Measurements from ENCODE around the gene MIPOL1. TPM values are rescaled to one million over a fixed set of nuclear protein-coding genes. Genes with fewer than 3 reads are reported as not detected.

The MIPOL1 gene
- total RNA-seq, 4 donors from 2014 or later, result 17.0 to 43.4 (median 30.2) TPM

DNA sequence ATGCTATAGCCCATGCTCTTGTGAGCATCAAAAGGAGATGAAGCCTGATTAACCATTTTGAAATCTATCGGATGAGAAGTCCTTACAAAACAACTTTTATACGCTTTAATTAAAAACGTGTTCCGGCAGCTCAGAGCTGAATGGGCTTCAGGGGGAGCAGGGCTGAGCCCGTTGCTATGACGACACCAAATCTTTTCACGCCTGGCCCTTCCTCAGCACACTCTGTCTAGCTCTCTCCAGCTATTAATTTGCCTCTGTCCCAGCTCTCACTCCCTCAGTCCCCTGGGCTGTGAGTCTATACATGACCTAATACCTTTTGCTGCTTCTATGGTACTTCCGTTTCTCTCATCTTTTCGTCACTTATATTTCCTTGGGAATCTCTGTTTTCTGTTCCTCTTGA, 381.5 kb downstream of the MIPOL1 start:
- Histone ChIP-seq H3K27me3 (peaks cover 15% of the 10 kb centered on the region), H3K27ac (no peak overlapping the region), H3K4me3 (replicated peaks in 1 of 3) (no peak overlapping the region), H3K9me3 (no peaks in the 10 kb centered on the region), H3K4me1 (peaks cover 5 to 9% of the 10 kb centered on the region in 2 donors), H3K36me3 (no peaks in the 10 kb centered on the region)
- no peak for DNase-seq
- WGBS, 2 donors, result 41 to 42% methylated on average over 9 of the region's 9 CpGs
- intact Hi-C loops (cut with DNase I), result no loop called here
- no peak for TF ChIP-seq POLR2A (IDR thresholded peaks at IDR 0.05)
- TF ChIP-seq, protein P1, sequence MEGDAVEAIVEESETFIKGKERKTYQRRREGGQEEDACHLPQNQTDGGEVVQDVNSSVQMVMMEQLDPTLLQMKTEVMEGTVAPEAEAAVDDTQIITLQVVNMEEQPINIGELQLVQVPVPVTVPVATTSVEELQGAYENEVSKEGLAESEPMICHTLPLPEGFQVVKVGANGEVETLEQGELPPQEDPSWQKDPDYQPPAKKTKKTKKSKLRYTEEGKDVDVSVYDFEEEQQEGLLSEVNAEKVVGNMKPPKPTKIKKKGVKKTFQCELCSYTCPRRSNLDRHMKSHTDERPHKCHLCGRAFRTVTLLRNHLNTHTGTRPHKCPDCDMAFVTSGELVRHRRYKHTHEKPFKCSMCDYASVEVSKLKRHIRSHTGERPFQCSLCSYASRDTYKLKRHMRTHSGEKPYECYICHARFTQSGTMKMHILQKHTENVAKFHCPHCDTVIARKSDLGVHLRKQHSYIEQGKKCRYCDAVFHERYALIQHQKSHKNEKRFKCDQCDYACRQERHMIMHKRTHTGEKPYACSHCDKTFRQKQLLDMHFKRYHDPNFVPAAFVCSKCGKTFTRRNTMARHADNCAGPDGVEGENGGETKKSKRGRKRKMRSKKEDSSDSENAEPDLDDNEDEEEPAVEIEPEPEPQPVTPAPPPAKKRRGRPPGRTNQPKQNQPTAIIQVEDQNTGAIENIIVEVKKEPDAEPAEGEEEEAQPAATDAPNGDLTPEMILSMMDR (IDR thresholded peaks at IDR 0.05), result no peak

DNA sequence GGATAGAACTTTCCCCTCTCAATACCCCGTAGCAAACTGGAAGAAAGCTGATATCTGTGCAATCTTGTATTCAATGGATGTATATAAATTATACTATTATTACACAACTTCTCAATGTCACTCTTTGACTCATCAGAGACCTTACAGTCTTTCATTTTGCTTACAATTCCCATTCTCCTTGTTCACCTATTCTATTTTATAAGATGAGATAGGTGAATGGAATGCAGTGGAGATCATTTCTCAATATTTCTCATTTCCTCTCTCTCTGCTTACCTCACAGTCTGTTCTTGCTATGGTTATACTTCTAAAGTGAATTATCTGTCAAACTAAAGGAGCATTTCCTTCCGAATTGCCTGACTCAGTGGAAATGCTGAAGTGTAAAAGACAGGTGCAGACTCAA, 382.4 kb downstream of the MIPOL1 start:
- intact Hi-C loops (cut with DNase I), result no loop called here
- no peak overlapping the region for H3K4me3 ChIP-seq (replicated peaks in 1 of 3)
- no peak for DNase-seq
- peaks cover 14 to 18% of the 10 kb centered on the region in 2 donors for H3K4me1 ChIP-seq
- 93 to 94% methylated on average over 2 of the region's 2 CpGs for WGBS, 2 donors
- no peak overlapping the region for H3K27ac ChIP-seq
- no peaks in the 10 kb centered on the region for H3K9me3 ChIP-seq
- H3K27me3 ChIP-seq, result peaks cover 24% of the 10 kb centered on the region
- no peaks in the 10 kb centered on the region for H3K36me3 ChIP-seq
- TF ChIP-seq POLR2A (IDR thresholded peaks at IDR 0.05), result no peak
- TF ChIP-seq, protein P1 (IDR thresholded peaks at IDR 0.05), result no peak

DNA sequence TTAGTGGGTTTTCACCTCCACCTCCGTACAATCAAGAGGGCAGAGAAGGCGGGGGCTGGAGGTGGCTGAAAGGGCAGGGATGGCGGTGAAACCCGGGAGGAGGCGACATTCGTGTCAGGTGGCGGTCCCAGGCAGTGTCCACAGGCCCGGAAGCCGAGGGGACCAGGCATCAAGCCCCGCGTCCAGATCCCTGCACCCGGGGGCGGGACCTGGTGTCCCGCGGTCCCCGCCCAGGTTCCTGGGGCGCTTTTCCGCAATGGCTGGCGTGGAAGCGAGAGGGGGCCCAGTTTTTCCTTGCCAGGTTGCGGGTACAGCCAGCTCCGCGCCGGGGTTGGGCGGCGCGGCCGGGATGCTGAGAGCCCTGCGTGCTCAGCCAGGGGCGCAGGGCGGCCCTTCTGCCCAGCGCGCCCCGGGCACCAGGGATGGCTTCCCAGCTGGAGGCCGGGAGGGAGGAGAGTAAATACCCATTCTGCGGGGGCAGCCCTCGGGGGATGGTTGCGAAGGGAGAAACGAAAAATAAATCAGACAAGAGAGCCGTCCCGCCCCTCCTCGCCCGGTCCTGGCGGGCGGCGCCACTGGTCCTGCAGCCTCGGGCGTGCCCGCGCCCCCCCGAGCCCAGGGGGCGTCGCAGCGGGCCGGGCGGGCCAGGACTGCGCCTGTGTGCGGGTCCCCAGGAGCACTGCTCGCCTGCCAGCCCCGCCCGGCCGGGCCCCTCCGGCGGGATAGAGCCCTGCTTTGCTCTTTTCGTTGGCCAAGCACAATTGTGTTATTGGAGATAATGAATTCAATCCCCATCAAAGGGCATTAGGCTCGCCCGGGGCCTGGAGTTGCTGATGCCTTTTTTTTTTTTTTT, 385.8 kb downstream of the MIPOL1 start:
- Histone ChIP-seq H3K9me3 (no peaks in the 10 kb centered on the region), H3K36me3 (no peaks in the 10 kb centered on the region), H3K4me1 (peaks cover 16 to 21% of the 10 kb centered on the region in 2 donors), H3K27me3 (peaks cover 57% of the 10 kb centered on the region), H3K4me3 (replicated peaks in 1 of 3) (no peak overlapping the region), H3K27ac (no peak overlapping the region)
- TF ChIP-seq, protein P1 (IDR thresholded peaks at IDR 0.05), result no peak
- no peak for TF ChIP-seq POLR2A (IDR thresholded peaks at IDR 0.05)
- 7 to 12% methylated on average over 37 to 48 of the region's 67 CpGs for WGBS, 2 donors
- intact Hi-C loops (cut with DNase I), result no loop called here
- DNase-seq, result no peak

DNA sequence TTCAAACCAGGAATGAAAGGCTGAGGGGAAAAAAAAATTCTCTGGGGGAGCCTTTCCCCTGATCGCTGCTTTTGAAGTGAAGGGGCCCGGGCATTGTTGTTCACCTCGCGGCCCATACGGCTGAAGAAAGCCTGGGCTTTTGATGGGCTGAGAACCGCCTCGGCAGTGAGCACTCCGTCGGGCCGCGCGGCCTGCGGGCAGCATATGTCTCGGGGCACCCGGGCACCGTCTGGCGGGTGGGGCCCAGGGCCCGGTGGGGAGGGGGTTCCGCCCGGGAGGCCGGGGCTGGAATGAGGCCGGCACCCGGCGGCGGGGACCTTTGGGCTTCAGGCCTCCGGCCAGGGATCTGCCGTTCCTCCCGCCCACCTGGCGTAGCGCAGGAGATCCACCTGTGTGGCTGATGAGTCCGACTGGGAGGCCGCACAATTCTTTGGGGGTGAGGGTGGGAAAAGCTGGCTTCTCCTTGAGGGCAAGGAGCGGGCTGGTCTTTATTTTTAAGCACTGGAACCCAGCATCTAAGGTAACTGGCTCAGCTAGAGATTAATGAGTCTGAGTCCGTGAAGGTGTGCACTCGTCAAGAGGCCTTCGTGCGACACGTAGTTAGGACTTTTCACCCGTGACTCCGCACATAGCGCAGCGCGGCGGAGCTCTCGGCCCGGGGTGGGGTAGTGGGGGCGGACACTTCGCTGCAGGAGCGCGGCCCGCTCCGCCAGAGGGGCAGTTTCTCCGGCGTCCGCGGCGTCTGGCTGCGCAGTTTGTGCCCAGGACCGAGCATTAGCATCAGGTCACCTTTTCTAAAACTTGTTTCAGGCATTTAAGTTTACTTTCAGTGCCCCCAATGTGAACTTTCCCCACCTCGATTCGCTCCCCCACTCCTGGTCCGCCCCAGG, 386.7 kb downstream of the MIPOL1 start:
- Histone ChIP-seq H3K9me3 (no peaks in the 10 kb centered on the region), H3K27me3 (peaks cover 66% of the 10 kb centered on the region), H3K27ac (no peak overlapping the region), H3K4me3 (replicated peaks in 1 of 3) (no peak overlapping the region), H3K36me3 (no peaks in the 10 kb centered on the region), H3K4me1 (peaks cover 16 to 21% of the 10 kb centered on the region in 2 donors)
- DNase-seq, result no peak
- WGBS, 2 donors, result 8 to 11% methylated on average over 39 to 40 of the region's 62 CpGs
- intact Hi-C loops (cut with DNase I), result no loop called here
- TF ChIP-seq POLR2A (IDR thresholded peaks at IDR 0.05), result no peak
- TF ChIP-seq, protein P1 (IDR thresholded peaks at IDR 0.05), result no peak
